GM18526 (cell line): Measurements from ENCODE around the gene SLC34A1.

Experiments used
- POLR2A ChIP-seq: IDR thresholded peaks from 3 replicates; pipeline ENCODE4 v1.6.1; 2011; ENCODE audit not compliant: insufficient read length; ENCODE audit errors: extremely low read depth

SLC34A1 gene

DNA sequence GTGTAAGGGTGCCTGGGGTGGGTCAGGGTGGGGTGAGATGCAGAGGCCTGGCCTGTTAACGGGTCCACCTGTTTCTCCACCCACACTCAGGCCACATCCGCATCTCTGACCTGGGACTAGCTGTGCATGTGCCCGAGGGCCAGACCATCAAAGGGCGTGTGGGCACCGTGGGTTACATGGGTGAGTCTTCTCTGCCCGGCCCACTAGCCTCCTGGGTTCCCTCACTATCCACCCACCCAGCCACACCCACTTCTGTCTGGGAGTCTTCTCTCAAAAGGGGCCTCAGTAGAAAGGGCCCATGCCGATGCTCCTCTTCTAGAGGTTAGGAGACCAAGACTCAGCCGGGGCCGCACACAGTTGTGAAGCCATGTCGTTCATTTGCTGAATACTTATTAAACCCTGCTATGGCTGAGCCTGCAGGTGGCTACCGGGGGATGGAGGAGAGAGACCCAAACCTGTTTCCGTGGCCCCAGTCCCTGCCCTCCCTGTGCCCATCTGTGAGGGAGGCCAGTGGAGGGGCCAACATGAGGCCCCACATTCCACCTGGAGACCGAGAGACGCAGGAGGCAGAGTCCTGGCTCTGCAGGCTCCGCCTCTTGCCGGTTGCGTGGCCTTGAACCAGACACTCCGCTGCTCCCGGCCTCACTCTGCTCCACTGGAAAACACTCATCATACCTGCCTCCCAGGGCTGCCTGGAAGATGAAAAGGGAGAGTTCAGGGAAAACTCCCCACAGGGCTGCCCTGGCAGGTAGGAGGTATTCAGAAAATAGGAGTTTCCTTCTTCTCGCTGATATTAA lies 50.9 kb downstream of the SLC34A1 start:
- TF ChIP-seq POLR2A, result no peak

DNA sequence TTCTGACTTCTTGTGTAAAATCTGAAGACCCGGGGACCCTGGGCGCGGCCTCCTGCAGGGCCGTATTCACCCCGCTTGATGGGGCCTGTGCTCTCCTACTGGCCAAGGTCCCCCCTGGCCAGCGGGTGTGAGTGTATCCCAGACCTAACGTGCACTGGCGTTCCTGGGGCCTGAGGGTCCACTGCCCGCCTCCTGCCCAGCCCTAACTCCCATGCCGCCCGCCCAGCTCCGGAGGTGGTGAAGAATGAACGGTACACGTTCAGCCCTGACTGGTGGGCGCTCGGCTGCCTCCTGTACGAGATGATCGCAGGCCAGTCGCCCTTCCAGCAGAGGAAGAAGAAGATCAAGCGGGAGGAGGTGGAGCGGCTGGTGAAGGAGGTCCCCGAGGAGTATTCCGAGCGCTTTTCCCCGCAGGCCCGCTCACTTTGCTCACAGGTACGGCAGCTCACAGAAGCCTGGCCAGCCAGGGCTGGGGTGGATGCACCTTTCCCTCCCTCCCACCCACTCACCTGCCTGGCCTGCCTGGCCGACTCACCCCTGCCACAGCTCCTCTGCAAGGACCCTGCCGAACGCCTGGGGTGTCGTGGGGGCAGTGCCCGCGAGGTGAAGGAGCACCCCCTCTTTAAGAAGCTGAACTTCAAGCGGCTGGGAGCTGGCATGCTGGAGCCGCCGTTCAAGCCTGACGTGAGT lies 51.8 kb downstream of the SLC34A1 start:
- no peak for TF ChIP-seq POLR2A

DNA sequence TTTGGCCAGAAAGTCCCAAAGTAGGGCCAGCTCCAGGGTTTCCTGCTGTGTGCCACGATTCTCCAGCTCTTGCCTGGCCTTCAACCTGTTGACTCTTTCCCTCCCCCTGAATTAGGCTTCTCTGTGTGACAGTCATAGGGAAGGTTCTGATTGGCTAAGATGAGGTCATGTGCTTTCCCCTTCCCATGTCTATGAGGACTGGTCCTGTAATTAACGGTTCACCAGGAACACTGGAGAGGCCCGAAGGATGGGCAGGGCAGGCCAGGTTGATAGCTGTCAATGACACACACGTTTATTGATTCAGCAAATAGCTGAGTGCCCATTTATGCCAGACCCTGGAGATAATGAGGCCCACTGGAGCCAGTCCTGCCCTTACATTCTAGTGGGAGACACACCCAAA lies 53.4 kb downstream of the SLC34A1 start:
- TF ChIP-seq POLR2A, result no peak

DNA sequence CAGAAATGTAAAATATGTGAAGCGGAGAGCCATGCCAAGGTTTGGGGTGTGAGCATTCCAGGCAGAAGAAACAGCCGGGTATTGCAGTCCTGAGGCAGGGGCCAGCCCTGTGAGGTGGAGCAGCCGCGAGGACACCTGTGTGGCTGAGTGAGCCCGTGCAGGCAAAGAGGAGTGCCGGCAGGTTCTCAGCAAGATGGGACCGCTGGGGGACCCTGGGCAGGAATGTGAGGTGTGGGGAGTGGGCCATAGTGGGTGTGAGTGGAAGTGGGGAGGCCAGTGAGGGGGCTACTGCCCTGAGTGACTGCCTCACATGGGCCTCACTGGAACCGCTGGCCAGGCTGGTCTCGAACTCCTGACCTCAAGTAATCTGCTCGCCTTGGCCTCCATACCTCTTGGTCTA lies 54.2 kb downstream of the SLC34A1 start:
- no peak for TF ChIP-seq POLR2A

DNA sequence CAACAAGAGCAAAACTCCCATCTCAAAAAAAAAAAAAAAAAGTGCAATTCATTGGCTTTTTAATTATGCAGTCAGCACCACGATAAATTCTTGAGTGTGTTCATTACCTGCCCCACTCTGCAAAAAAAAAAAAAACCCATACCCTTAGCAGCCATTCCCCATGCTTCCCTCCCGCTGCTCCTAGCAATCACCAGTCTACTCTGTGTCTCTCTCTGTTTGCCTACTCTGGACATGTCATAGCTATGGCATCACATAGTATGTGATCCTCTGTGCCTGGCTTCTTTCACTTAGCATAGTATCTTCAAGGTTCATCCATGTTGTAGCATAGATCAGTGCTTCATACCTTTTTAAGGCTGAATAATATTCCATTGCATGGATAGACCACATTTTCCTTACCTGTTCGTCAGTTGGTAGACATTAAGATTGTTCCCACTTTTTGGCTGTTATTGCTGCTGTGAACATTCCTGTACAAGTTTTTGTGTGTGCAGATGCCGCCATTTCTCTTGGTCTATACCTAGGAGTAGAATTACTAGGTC lies 55.4 kb downstream of the SLC34A1 start:
- no peak for TF ChIP-seq POLR2A

DNA sequence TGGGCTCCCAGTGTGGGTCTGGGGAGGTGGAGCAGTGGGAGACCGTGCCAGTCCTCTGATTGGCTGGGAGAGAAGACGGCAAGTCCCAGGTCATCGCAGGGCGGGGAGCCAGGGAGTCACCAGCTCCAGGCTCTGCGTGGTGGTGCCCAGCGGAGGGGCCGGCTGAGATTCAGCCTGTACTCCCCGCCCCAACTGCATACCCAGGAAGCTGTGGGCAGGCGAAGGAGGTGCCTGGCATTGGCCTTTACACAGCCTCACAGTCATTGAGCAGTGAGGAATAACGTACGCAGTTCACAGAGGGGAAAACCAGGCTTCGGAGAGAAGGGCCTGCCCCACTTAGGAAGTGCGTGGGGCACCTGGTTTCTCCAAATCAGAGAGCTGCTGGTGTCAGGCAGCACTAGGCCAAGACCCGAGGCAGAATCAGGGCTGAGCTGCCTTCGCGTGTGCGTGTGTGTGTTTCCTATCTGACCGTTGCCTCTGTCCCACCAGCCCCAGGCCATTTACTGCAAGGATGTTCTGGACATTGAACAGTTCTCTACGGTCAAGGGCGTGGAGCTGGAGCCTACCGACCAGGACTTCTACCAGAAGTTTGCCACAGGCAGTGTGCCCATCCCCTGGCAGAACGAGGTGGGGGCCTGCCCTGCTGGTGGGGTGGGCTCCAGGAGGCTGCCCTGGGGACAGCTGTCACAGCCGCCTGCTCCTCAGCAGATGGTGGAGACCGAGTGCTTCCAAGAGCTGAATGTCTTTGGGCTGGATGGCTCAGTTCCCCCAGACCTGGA lies 56.2 kb downstream of the SLC34A1 start:
- no peak for TF ChIP-seq POLR2A

DNA sequence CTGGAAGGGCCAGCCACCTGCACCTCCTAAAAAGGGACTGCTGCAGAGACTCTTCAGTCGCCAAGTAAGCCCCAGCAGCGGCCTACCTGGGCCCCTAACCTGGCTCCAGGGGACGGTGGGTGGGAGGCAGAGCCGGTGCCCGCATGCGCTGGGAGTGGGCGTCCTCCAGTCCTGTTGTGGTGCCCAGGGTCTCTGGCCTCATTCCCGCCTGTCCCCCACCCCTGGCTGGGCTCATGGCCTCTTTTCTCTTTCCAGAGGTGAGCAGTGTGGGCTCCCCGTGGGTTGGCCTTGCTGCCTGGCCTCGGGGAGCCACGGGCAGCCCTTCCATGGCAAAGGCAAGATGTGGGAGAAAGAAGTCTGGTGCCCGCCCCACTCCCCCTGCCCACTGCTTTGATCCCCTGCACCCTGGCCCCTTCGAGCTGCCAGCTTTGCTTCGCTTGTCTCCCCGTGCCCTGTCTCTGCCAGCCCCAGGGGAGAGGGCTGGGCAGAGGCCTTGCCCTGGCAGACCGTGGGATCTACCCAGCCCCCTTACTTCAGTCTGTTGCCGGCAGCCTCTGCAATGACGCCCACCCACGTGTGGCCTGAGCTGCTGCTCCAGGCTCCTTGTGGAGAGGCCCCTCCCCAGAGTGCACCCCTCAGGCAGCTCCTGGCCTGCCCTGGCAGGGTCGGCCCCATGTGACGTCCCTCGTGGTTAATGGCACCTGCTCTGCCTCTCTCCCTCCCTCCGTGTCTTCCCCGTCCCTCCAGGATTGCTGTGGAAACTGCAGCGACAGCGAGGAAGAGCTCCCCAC lies 57.0 kb downstream of the SLC34A1 start:
- no peak for TF ChIP-seq POLR2A

DNA sequence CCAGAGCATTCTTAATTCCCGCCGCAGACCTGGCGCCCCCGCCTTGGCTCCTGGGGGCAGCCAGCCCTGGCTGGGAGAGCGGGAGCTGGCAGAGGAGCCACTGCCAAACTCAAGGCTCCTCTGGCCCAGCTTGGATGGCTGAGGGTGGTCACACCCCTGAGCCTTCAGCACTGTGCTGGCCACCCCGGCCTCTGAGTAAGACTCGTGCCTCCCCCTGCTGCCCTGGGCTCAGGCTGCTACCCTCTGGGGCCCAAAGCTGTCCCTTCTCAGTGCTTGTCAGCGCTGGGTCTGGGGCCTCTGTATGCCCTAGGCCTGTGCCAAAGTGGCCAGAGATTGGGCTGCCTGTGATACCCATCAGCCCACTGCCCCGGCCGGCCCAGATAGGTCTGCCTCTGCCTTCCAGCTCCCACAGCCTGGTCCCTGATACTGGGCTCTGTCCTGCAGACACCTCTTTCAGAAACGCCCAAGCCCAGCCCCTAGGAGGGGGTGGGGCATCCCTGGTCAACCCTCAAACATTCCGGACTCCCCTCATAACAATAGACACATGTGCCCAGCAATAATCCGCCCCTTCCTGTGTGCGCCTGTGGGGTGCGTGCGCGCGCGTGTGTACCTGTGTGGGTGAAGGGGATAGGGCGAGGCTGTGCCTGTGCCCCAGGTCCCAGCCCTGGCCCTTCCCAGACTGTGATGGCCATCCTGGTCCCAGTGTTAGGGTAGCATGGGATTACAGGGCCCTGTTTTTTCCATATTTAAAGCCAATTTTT lies 58.0 kb downstream of the SLC34A1 start:
- no peak for TF ChIP-seq POLR2A

DNA sequence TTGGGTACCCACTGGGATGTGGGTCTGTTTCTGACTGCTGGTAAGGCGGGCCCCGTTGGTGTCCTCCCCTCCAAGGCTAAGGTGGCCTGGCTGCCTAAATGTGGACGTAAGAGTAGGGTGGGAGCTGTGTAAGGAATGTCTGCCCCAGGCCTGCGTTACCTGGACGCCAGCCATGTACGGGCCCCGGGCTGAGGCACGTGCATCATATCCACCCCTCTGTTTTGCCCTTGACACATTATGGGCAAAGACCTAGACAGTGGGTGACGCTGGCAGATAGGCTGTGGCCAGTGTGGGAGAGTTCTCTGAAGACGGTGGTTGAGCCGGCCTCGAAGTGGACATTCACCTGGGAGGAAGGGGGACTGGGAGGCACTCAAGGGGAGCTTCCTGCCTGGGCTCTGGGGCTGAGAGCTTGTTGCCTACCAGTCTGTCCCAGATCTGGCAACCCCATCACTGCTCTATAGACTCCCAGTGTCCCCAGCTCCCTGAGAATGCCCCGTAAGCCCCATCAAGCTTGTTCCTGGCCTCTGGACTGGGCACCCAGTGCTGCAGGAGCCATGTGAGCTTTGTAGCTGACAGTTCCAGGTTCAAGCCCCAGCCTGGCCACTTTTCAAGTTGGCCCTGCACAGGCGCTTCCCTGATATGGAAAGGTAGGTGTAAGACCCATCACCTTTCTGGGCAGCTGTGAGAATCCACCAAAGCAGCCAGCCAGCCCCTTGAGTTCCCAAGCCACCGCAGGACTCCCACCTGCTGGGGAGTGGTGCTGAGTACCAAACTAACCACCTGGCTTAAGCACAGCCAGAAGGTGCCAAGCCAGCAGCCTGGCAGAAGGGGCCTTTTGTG lies 59.1 kb downstream of the SLC34A1 start:
- TF ChIP-seq POLR2A, result no peak

DNA sequence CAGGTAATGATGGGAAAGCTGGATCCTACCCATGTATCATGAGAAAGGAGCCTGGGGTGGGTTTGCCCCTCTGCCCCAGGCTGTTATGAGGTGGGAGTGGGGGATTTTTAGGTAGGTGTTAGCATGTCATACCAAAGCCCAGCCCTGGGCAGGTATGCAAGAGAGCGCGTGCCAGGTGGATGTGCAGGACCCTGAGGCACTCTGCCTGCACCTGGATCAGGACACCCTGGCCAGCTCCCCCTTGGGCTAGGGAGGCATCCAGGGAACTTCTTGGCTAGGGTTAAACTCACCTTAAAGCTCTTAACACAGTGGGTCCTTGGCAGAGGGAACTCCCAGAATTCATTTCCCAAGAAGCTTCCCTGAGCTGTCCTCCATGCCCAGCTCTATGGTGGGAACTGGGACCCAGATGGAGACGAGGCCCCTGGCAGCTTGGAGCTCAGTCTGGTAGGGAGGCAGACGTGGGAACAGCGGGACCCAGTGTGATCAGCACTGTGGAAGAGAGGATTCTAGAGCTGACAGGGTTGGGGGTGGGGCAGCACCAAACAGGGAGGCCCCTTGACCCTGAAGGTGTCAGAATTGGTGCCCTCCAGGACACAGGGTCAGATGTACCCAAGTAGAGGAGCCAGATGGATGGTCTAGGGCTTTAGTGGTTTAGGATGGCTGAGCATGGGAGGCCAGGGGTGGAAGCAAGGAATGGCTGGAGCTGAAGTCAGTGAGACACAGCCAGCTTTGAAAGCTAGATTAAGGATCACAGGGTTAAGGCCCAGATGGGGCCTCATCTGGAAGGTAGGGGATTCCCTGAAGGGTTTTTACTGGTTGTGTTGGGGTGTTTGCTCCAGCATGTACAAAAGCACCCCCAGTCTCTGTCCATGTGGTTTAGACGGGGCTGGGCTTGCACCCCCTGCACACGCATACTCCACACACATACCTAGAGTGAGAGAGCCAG lies 60.1 kb downstream of the SLC34A1 start:
- peak; percentile 42 for TF ChIP-seq POLR2A

DNA sequence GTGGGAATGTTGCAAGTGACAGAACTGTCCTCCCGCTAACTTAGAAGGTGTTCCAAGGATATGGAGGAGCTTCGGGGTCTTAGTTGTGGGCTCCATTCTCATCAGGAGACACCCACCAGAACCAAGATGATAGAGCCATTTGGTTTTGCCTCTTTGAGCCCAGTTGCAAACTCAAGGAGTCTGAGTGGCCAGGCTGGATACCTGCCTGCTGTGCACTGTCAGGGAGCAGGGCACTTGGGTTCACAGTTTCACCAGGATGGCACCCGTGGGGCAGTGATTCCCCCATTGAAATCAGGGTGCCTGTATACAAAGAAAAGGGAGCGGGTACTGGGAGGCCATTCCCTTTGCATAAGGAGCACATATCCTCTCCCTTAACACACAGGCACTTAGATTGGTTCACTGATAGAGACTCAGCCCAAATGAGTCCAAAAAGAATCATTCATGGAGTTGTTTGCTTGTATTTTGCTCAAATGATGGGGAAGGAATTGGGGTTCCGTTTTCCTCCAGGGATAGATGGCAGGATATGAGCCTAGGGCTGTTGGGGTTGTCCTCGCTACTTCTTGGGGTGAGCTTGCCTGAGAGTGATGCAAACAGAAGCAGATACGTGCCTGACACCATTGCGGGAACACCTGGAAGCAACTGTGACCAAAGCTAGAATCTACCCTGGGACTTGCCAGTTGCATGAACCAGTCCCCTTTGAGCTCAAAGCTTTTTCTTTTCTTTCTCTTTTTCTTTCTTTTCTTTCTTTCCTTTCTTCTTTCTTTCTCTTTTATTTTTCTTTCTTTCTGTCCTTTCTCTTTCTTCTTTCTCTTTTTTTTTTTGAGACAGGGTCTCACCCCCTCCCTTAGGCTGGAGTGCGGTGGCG lies 61.0 kb downstream of the SLC34A1 start:
- TF ChIP-seq POLR2A, result no peak

DNA sequence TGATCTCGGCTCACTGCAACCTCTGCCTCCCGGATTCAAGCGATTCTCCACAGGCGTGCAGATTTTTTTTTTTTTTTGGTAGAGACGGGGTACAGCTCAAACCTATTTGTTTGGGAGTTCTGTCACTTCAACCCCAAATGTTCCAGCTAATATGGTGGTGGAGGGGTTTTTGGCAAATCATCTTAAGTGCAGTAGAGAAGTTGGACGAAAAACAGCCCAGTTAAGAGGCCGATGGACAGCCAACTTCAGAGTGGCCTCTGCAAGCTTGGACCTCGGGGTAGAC lies 61.6 kb downstream of the SLC34A1 start:
- no peak for TF ChIP-seq POLR2A
